ENCODE results near the gene SELENBP1.
"Not testable (repeated sequence)": the region's sequence is repeated elsewhere in the genome, so short reads cannot be mapped to it uniquely, and the experiment has no call there.

Gene SELENBP1

GRCh38 chr1:151352021-151352718 lies 20.3 kb downstream of the SELENBP1 start:
- peaks cover 8% of the 10 kb centered on the region for H3K9me3 ChIP-seq (ENCODE audit: control insufficient read depth, insufficient read depth, low read length)
- H4K20me1 ChIP-seq (ENCODE audit: control insufficient read depth, insufficient read depth, low read depth, low read length): no peaks in the 10 kb centered on the region
- TF ChIP-seq CTCF (IDR thresholded peaks at IDR 0.05; ENCODE audit: low read depth, low read length, poor library complexity, severe bottlenecking) (no peak), EZH2phosphoT487 (IDR thresholded peaks at IDR 0.05; ENCODE audit: borderline replicate concordance, low read length) (no peak)
- no peak overlapping the region for H3K4me2 ChIP-seq (ENCODE audit: low read length)
- H3K79me2 ChIP-seq (ENCODE audit: control insufficient read depth, low read length): no peaks in the 10 kb centered on the region
- no peaks in the 10 kb centered on the region for H3K36me3 ChIP-seq (ENCODE audit: control insufficient read depth, low read length)
- H3K4me1 ChIP-seq (ENCODE audit: control insufficient read depth, low read length): peaks cover 16% of the 10 kb centered on the region
- H3K27me3 ChIP-seq (ENCODE audit: control insufficient read depth, low read length): no peaks in the 10 kb centered on the region
- no peak overlapping the region for H3K4me3 ChIP-seq (ENCODE audit: low read length)
- no peaks in the 10 kb centered on the region for H3K9me2 ChIP-seq (replicated peaks; ENCODE audit: control insufficient read depth, low read length)
- no peak overlapping the region for H3K27ac ChIP-seq (ENCODE audit: low read depth, low read length)
- peaks cover 2% of the 10 kb centered on the region; the same call in 1 of the 2 replicates for H3F3A ChIP-seq (ENCODE audit: control insufficient read depth, insufficient read depth)

DNA sequence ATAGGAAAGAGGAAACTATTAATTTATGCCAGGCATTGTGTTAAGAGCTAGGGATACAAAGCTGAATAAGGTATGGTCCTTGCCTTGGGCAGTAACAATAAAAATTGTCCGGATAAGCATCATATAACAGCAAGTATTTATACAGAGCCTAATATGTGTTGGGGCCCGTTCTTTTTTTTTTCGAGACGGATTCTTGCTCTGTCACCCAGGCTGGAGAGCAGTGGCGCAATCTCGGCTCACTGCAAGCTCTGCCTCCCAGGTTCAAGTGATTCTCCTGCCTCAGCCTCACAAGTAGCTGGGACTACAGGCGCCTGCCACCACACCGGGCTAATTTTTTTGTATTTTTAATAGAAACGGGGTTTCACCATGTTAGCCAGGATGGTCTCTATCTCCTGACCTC lies 22.2 kb downstream of the SELENBP1 start:
- H3K4me1 ChIP-seq (ENCODE audit: control insufficient read depth, low read length): peaks cover 15% of the 10 kb centered on the region
- H3K9me2 ChIP-seq (replicated peaks; ENCODE audit: control insufficient read depth, low read length); H3K4me2 ChIP-seq (ENCODE audit: low read length); H3K27me3 ChIP-seq (ENCODE audit: control insufficient read depth, low read length); H3K4me3 ChIP-seq (ENCODE audit: low read length); H3K9me3 ChIP-seq (ENCODE audit: control insufficient read depth, insufficient read depth, low read length); H4K20me1 ChIP-seq (ENCODE audit: control insufficient read depth, insufficient read depth, low read depth, low read length); H3K27ac ChIP-seq (ENCODE audit: low read depth, low read length); H3F3A ChIP-seq (ENCODE audit: control insufficient read depth, insufficient read depth): not testable (repeated sequence)
- peaks cover 10% of the 10 kb centered on the region for H3K36me3 ChIP-seq (ENCODE audit: control insufficient read depth, low read length)
- peaks cover 12% of the 10 kb centered on the region for H3K79me2 ChIP-seq (ENCODE audit: control insufficient read depth, low read length)

DNA sequence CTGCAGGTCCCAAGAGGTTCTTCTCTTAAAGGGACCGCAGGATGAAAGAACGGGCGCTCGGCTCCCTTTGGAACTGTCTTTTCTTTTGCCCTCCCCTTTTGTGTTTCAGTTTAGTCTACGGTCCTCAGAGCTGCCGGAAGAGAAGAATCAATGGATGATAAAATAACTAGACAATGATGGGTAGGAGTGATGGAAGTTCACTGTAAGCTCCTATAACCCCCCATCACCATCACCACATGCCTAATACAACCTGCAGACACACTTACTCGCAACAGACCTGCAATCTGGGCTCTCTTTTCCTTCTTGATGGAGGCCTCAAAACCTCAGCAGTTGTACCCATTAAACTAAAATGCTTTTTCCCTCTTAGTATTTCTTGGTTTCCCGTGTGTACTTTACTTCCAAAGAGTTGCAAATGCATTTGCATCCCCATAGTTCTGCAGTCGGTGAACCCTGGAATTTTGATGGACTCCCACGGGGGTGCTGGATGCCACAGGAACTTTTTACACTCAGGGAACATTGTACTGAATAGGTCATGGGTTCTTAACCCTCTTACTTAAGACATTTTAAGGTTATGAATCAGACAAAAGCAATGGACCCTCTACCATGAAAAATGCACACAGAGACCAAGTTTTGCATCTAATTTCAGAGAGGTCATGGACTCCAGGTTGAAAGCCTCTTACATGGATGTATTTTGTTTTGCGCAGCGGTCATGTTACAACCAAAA lies 24.8 kb downstream of the SELENBP1 start:
- TF ChIP-seq EZH2phosphoT487 (IDR thresholded peaks at IDR 0.05; ENCODE audit: borderline replicate concordance, low read length): no peak
- TF ChIP-seq CTCF (IDR thresholded peaks at IDR 0.05; ENCODE audit: low read depth, low read length, poor library complexity, severe bottlenecking): no peak
- H3K27me3 ChIP-seq (ENCODE audit: control insufficient read depth, low read length): no peaks in the 10 kb centered on the region
- no peaks in the 10 kb centered on the region for H3F3A ChIP-seq (ENCODE audit: control insufficient read depth, insufficient read depth)
- peak overlapping the region; percentile 73 for H3K4me3 ChIP-seq (ENCODE audit: low read length)
- no peaks in the 10 kb centered on the region for H3K9me2 ChIP-seq (replicated peaks; ENCODE audit: control insufficient read depth, low read length)
- no peaks in the 10 kb centered on the region for H4K20me1 ChIP-seq (ENCODE audit: control insufficient read depth, insufficient read depth, low read depth, low read length)
- peaks cover 19% of the 10 kb centered on the region for H3K4me1 ChIP-seq (ENCODE audit: control insufficient read depth, low read length)
- peak overlapping the region; percentile 78 for H3K4me2 ChIP-seq (ENCODE audit: low read length)
- peaks cover 35% of the 10 kb centered on the region for H3K36me3 ChIP-seq (ENCODE audit: control insufficient read depth, low read length)
- peak overlapping the region; percentile 83 for H3K27ac ChIP-seq (ENCODE audit: low read depth, low read length)
- peaks cover 12% of the 10 kb centered on the region for H3K79me2 ChIP-seq (ENCODE audit: control insufficient read depth, low read length)
- H3K9me3 ChIP-seq (ENCODE audit: control insufficient read depth, insufficient read depth, low read length): peaks cover 8% of the 10 kb centered on the region

Data from DOHH2 (cell line).